IMR-90 (cell line): ENCODE data around the gene TMEM35B. TPM values are rescaled to one million over a fixed set of nuclear protein-coding genes. Genes with fewer than 3 reads are reported as not detected.
A peak's percentile ranks its signal among the peaks of the same experiment; 100 is the strongest.

Experiments
- ATAC-seq: fragments of 200-7000 bp; cut with Tn5 transposase; 2 replicates; pipeline ENCODE4 v1.9.1; 2020; ENCODE audit warnings: low read depth, mild to moderate bottlenecking, moderate library complexity
- BruUV-seq: library from RNA; stranded (reverse); fragments of 400-500 nt; replicated peaks from 2 replicates; lab custom pipeline; 2021; lab: Mats Ljungman, UMichigan
- CTCF ChIA-PET: fragments of 300-600 bp; formaldehyde crosslinking; extraction: SDS; loops from one replicate; lab custom pipeline; 2021; ENCODE audit warnings: antibody characterized with exemption; lab: Yijun Ruan, JAX
- POLR2A ChIA-PET: fragments of 300-600 bp; sonication (Branson Sonifier 250); formaldehyde crosslinking; loops from one replicate; lab custom pipeline; 2022; ENCODE audit warnings: antibody characterized with exemption; ENCODE audit not compliant: unreplicated experiment; lab: Charles Lee
- DNase-seq: peaks from one replicate; pipeline ENCODE4 v3.0.0; 2013
- H2AFZ ChIP-seq: replicated peaks from 2 replicates; pipeline ENCODE3; 2013; ENCODE audit warnings: low read length, mild to moderate bottlenecking; ENCODE audit not compliant: poor library complexity
- H2AK5ac ChIP-seq: 2 replicates; pipeline ENCODE4 v1.6.1; 2013; ENCODE audit warnings: low read depth, low read length, inconsistent platforms
- H2AK9ac ChIP-seq: replicated peaks from 2 replicates; pipeline ENCODE3; 2013; ENCODE audit warnings: mild to moderate bottlenecking, low read depth, low read length, moderate library complexity; ENCODE audit not compliant: poor library complexity
- H2BK120ac ChIP-seq: 2 replicates; pipeline ENCODE4 v1.6.1; 2013; ENCODE audit warnings: low read depth, low read length, inconsistent platforms
- H2BK15ac ChIP-seq: 3 replicates; pipeline ENCODE4 v1.6.1; 2013; ENCODE audit warnings: low read depth, low read length, inconsistent platforms
- H2BK20ac ChIP-seq: 2 replicates; pipeline ENCODE4 v1.6.1; 2013; ENCODE audit warnings: low read depth, mild to moderate bottlenecking, inconsistent platforms, low read length, moderate library complexity
- H2BK5ac ChIP-seq: 2 replicates; pipeline ENCODE4 v1.6.1; 2013; ENCODE audit warnings: mild to moderate bottlenecking, low read depth, low read length, inconsistent platforms; ENCODE audit not compliant: poor library complexity, severe bottlenecking
- H3K14ac ChIP-seq: replicated peaks from 2 replicates; pipeline ENCODE4 v1.6.1; 2013; ENCODE audit warnings: low read depth, low read length, inconsistent platforms
- H3K18ac ChIP-seq: 2 replicates; pipeline ENCODE4 v1.6.1; 2013; ENCODE audit warnings: low read depth, low read length, control low read depth
- H3K23ac ChIP-seq: 2 replicates; pipeline ENCODE4 v1.6.1; 2013; ENCODE audit warnings: low read depth, low read length, inconsistent platforms
- H3K27ac ChIP-seq: 2 replicates; pipeline ENCODE4 v1.5.1; 2013; ENCODE audit warnings: mild to moderate bottlenecking, control low read depth, low read length; ENCODE audit not compliant: insufficient read depth
- H3K27me3 ChIP-seq: 2 replicates; pipeline ENCODE4 v1.6.1; 2013; ENCODE audit warnings: low read length; ENCODE audit not compliant: control insufficient read depth, insufficient read depth
- H3K36me3 ChIP-seq: 2 replicates; pipeline ENCODE4 v1.6.1; 2013; ENCODE audit warnings: low read length, mixed read lengths; ENCODE audit not compliant: control insufficient read depth, insufficient read depth
- H3K4ac ChIP-seq: 2 replicates; pipeline ENCODE4 v1.6.1; 2013; ENCODE audit warnings: low read depth, low read length, inconsistent platforms
- H3K4me1 ChIP-seq: 2 replicates; pipeline ENCODE4 v1.6.1; 2013; ENCODE audit warnings: low read length, mixed read lengths; ENCODE audit not compliant: control insufficient read depth, insufficient read depth
- H3K4me2 ChIP-seq: 2 replicates; pipeline ENCODE4 v1.6.1; 2013; ENCODE audit warnings: low read depth, mild to moderate bottlenecking, control low read depth, low read length, moderate library complexity
- H3K4me3 ChIP-seq: 2 replicates; pipeline ENCODE4 v1.5.1; 2013; ENCODE audit warnings: low read depth, mild to moderate bottlenecking, control low read depth, low read length, moderate library complexity; ENCODE audit not compliant: insufficient read depth
- H3K56ac ChIP-seq: 2 replicates; pipeline ENCODE4 v1.6.1; 2013; ENCODE audit warnings: low read length, inconsistent platforms; ENCODE audit not compliant: insufficient read depth; ENCODE audit errors: extremely low read depth
- H3K79me1 ChIP-seq, 2 experiments: 2 replicates each; pipeline ENCODE4 v1.6.1; 2013; ENCODE audit warnings: low read length in 2 of 2, inconsistent platforms in 1 of 2, low read depth in 1 of 2
- H3K9ac ChIP-seq: 2 replicates; pipeline ENCODE4 v1.6.1; 2013; ENCODE audit warnings: low read depth, low read length, control low read depth
- H3K9me1 ChIP-seq: 2 replicates; pipeline ENCODE4 v1.6.1; 2013; ENCODE audit warnings: low read length, inconsistent platforms; ENCODE audit not compliant: insufficient read depth
- H3K9me3 ChIP-seq: 2 replicates; pipeline ENCODE4 v1.6.1; 2013; ENCODE audit warnings: low read length; ENCODE audit not compliant: control insufficient read depth, insufficient read depth
- H4K20me1 ChIP-seq: 2 replicates; pipeline ENCODE4 v1.6.1; 2013; ENCODE audit warnings: low read length, inconsistent platforms; ENCODE audit not compliant: insufficient read depth
- H4K5ac ChIP-seq: 2 replicates; pipeline ENCODE4 v1.6.1; 2013; ENCODE audit warnings: mild to moderate bottlenecking, low read depth, low read length, control low read depth
- H4K8ac ChIP-seq, 2 experiments: 2 replicates each; pipeline ENCODE4 v1.6.1; 2013; ENCODE audit warnings: low read depth in 2 of 2, low read length in 2 of 2, control low read depth in 1 of 2, inconsistent platforms in 1 of 2
- H4K91ac ChIP-seq: 2 replicates; pipeline ENCODE4 v1.6.1; 2013; ENCODE audit warnings: low read depth, low read length, inconsistent platforms; ENCODE audit not compliant: insufficient read depth
- BHLHE40 ChIP-seq: fragments of 150-350 bp; IDR thresholded peaks from 2 replicates; pipeline ENCODE4 v1.6.1; 2016; ENCODE audit warnings: mild to moderate bottlenecking, low read depth, low read length
- CEBPB ChIP-seq: IDR thresholded peaks from 2 replicates; pipeline ENCODE4 v1.6.1; 2012; ENCODE audit warnings: low read depth, low read length, improper control_type of control experiment
- CHD1 ChIP-seq: IDR thresholded peaks from 2 replicates; pipeline ENCODE4 v1.6.1; 2012; ENCODE audit warnings: low read depth, low read length, improper control_type of control experiment
- FOS ChIP-seq: fragments of 150-350 bp; IDR thresholded peaks from 2 replicates; pipeline ENCODE4 v1.6.1; 2016; ENCODE audit warnings: low read depth, low read length
- MAFK ChIP-seq: IDR thresholded peaks from 2 replicates; pipeline ENCODE4 v1.6.1; 2012; ENCODE audit warnings: low read depth, low read length, improper control_type of control experiment
- MAZ ChIP-seq: IDR thresholded peaks from 2 replicates; pipeline ENCODE4 v1.6.1; 2012; ENCODE audit warnings: low read depth, mild to moderate bottlenecking, low read length, improper control_type of control experiment, moderate library complexity, borderline replicate concordance
- NFE2L2 ChIP-seq: fragments of 150-350 bp; IDR thresholded peaks from 2 replicates; pipeline ENCODE4 v1.6.1; 2016; ENCODE audit warnings: low read depth, mild to moderate bottlenecking, low read length
- RAD21 ChIP-seq: IDR thresholded peaks from 2 replicates; pipeline ENCODE4 v1.6.1; 2012; ENCODE audit warnings: low read length, improper control_type of control experiment
- RCOR1 ChIP-seq: IDR thresholded peaks from 2 replicates; pipeline ENCODE4 v1.6.1; 2012; ENCODE audit warnings: mild to moderate bottlenecking, low read length, improper control_type of control experiment; ENCODE audit not compliant: insufficient replicate concordance
- SMC3 ChIP-seq: fragments of 150-350 bp; IDR thresholded peaks from 2 replicates; pipeline ENCODE4 v1.6.1; 2016; ENCODE audit warnings: low read depth, mild to moderate bottlenecking, antibody characterized with exemption, low read length, moderate library complexity
- WGBS, 2 experiments: methylation state at CpG; one replicate each; pipeline versions ENCODE4 v1.1.5 to v1.1.7; 2013; ENCODE audit warnings: missing lambda C conversion rate in 2 of 2; ENCODE audit not compliant: insufficient read length in 1 of 2; ENCODE audit errors: extremely low coverage in 2 of 2; 5-methylcytosine and 5-hydroxymethylcytosine counted together
- dilution Hi-C: fragments of 300-500 bp; cut with HindIII; formaldehyde crosslinking; loops from one replicate; pipeline ENCODE4 v1.14.3; 2018; ENCODE audit warnings: low sequenced_read_pairs; ENCODE audit not compliant: unreplicated experiment
- in situ Hi-C: fragments of 300-500 bp; cut with MboI; formaldehyde crosslinking; loops from 3 replicates; pipeline ENCODE4 v1.14.3; 2019; ENCODE audit warnings: low sequenced_read_pairs, inconsistent platforms, mixed read lengths
- intact Hi-C: fragments of 100-400 bp; cut with micrococcal nuclease; formaldehyde crosslinking; loops from 2 replicates; pipeline ENCODE4 v1.10.0; 2022
- polyA plus RNA-seq, 3 experiments: library from polyadenylated mRNA; depleted of rRNA; stranded (reverse); fragments of >200 nt; gene quantifications; 2 replicates each; pipeline ENCODE4 v1.2.3, GENCODE V29; 2012; ENCODE audit warnings: low replicate concordance in 1 of 3
- total RNA-seq: library from RNA; depleted of rRNA; stranded (reverse); fragments of >200 nt; gene quantifications from 2 replicates; pipeline ENCODE4 v1.2.3, GENCODE V29; 2012
- TF ChIP-seq, protein P1 (sequence below): conservative IDR thresholded peaks from 2 replicates; pipeline ENCODE4 v1.5.1; 2012; ENCODE audit warnings: mild to moderate bottlenecking, low read depth, low read length, improper control_type of control experiment
- TF ChIP-seq, protein P2 (sequence below): fragments of 150-350 bp; IDR thresholded peaks from 2 replicates; pipeline ENCODE4 v1.6.1; 2016; ENCODE audit warnings: low read depth, mild to moderate bottlenecking, low read length, moderate library complexity, borderline replicate concordance
- TF ChIP-seq, protein P3 (sequence below): fragments of 150-350 bp; IDR thresholded peaks from 2 replicates; pipeline ENCODE4 v1.6.1; 2017; ENCODE audit warnings: mild to moderate bottlenecking, antibody characterized with exemption, low read length, low read depth

The TMEM35B gene
- total and polyA plus RNA-seq, 2 of the 4 experiments (the other 2 are of a cell fraction), result 19.7 to 20.4 TPM

DNA sequence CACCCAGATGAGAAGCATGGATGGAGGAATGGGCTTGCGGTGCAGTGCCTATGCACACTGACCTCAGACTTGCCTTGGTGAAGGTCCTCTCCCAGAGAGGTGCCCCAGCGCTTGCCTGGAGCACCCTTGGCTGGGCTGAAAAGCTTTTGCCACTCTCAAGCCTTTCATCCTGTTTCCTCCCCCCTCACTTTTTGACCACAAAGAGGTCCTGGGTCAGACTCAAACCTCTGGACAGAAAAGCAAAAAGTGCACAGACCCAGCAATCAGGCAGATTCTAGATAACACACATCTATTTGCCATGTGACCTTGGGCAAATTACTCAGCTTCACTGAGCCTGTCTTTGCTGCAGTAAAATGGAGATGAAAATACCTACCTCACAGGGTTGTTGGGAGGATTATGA lies 7.3 kb downstream of the TMEM35B start:
- dilution Hi-C loops, result no loop called here
- no CpG with 5 or more reads among the region's 2 CpGs for WGBS, 2 experiments

More for the DNA sequence above, 7.3 kb downstream of the TMEM35B start:
- Histone ChIP-seq H3K27ac (no peak overlapping the region), H3K27me3 (no peaks in the 10 kb centered on the region), H3K18ac (no peak overlapping the region), H4K20me1 (no peaks in the 10 kb centered on the region), H2BK15ac (no peak overlapping the region), H3K14ac (no peak overlapping the region), H2BK20ac (no peak overlapping the region), H2BK5ac (no peak overlapping the region), H3K4me1 (no peaks in the 10 kb centered on the region), H3K9ac (no peak overlapping the region), H4K91ac (no peak overlapping the region), H3K4ac (no peak overlapping the region), H2BK120ac (no peak overlapping the region), H3K4me3 (no peak overlapping the region), H3K9me3 (no peaks in the 10 kb centered on the region), H3K79me1 (peaks cover 10 to 11% of the 10 kb centered on the region in 2 experiments; a peak in 2 of 4 replicates), H2AFZ (no peak overlapping the region), H3K4me2 (no peak overlapping the region), H2AK9ac (no peak overlapping the region), H4K8ac (no peak overlapping the region), H3K9me1 (peaks cover 5% of the 10 kb centered on the region; the same call in 1 of the 2 replicates), H3K23ac (no peak overlapping the region), H2AK5ac (no peak overlapping the region), H3K36me3 (peaks cover 2% of the 10 kb centered on the region), H4K5ac (no peak overlapping the region), H3K56ac (no peak overlapping the region)
- in situ Hi-C loops, result no loop called here
- ChIA-PET POLR2A (interaction anchor here (0.6 kb wide), 1 partner anchor 1721 kb away, joined by 4 read pairs; no protein-coding TSS in a partner anchor), CTCF (no interaction called here)
- intact Hi-C loops, result no loop called here
- TF ChIP-seq, protein P1, sequence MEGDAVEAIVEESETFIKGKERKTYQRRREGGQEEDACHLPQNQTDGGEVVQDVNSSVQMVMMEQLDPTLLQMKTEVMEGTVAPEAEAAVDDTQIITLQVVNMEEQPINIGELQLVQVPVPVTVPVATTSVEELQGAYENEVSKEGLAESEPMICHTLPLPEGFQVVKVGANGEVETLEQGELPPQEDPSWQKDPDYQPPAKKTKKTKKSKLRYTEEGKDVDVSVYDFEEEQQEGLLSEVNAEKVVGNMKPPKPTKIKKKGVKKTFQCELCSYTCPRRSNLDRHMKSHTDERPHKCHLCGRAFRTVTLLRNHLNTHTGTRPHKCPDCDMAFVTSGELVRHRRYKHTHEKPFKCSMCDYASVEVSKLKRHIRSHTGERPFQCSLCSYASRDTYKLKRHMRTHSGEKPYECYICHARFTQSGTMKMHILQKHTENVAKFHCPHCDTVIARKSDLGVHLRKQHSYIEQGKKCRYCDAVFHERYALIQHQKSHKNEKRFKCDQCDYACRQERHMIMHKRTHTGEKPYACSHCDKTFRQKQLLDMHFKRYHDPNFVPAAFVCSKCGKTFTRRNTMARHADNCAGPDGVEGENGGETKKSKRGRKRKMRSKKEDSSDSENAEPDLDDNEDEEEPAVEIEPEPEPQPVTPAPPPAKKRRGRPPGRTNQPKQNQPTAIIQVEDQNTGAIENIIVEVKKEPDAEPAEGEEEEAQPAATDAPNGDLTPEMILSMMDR, result no peak
- TF ChIP-seq FOS, result no peak
- TF ChIP-seq MAZ, result no peak
- no peak for TF ChIP-seq CEBPB
- TF ChIP-seq SMC3, result no peak
- TF ChIP-seq RAD21, result no peak
- no peak for TF ChIP-seq NFE2L2
- TF ChIP-seq, protein P2, sequence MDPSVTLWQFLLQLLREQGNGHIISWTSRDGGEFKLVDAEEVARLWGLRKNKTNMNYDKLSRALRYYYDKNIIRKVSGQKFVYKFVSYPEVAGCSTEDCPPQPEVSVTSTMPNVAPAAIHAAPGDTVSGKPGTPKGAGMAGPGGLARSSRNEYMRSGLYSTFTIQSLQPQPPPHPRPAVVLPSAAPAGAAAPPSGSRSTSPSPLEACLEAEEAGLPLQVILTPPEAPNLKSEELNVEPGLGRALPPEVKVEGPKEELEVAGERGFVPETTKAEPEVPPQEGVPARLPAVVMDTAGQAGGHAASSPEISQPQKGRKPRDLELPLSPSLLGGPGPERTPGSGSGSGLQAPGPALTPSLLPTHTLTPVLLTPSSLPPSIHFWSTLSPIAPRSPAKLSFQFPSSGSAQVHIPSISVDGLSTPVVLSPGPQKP, result no peak
- TF ChIP-seq BHLHE40, result no peak
- no peak for TF ChIP-seq RCOR1
- no peak for TF ChIP-seq MAFK
- no peak for TF ChIP-seq CHD1
- TF ChIP-seq, protein P3, sequence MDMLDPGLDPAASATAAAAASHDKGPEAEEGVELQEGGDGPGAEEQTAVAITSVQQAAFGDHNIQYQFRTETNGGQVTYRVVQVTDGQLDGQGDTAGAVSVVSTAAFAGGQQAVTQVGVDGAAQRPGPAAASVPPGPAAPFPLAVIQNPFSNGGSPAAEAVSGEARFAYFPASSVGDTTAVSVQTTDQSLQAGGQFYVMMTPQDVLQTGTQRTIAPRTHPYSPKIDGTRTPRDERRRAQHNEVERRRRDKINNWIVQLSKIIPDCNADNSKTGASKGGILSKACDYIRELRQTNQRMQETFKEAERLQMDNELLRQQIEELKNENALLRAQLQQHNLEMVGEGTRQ, result no peak
- 0 out of 2 replicates have a peak, but pooled peaks have one; percentile 7 for ATAC-seq
- BruUV-seq, result no TSS peak
- DNase-seq, result no peak
